Dedifferentiated amniotic fluid mesenchymal stem cell (primary cell): Measurements from ENCODE around the gene ZNF549.

ENCODE experiments used
- DNase-seq: peaks from one replicate; pipeline ENCODE4 v3.0.0-alpha.2; 2016; ENCODE audit errors: extremely low spot score

Gene ZNF549

DNA sequence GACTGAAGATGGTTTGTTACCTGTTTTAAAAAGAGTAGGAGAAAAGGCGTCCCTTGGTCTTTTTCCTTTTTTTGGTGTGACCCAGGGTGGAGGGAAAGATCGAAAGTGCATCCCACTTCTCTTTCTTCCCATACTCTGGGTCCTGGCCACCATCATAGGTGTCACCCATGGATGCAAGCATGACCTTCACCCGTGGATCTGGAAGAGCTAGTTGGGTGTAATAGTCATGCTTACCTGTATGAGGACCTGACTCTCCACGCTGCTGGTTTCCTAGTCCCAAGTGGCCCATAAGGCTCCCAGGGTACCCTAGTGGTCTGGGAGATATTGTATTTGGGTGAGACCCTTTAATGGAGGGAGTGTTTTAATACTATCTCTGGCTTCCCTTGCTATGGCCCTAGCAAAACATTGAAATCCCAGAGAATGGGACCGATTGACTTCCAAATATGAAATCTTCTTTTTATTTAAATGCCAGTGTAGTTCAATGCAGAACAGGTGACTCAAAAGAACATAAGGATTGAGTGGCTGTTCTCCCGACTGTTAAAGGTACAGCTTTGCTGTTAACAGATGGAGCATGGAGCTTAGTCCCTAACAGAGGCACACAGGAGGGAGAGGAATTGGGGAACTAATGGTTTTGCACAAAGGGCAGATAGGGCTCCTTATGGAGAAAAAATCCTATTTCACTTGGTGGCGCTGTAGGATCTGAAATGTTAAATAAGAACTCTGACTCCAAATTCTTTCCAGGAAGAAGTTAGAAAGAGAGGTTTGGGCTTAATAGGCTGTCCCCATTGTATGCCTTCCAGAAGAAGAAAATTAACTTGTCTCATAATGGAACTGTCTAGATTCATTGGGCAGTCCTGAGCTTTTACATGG lies 39.5 kb downstream of the ZNF549 start:
- no peak for DNase-seq

DNA sequence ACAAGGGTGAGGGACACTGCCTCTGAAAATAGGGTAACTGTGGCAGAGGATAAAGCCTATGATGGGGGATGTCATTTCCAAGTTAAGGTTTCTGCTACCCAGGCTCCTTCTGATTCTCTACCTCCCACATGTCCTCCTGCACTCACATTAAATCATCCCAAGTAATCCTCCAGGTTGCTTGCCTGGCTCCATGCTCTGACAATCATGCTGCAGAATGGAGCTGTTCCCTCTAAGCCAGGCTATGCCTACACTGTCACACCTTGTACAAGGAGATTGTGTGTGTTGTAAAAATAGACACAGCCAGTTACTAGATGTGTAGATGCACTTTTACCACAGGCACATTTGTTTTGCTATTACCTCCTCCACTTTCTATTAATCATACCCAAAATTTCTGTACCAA lies 43.6 kb downstream of the ZNF549 start:
- DNase-seq: no peak

DNA sequence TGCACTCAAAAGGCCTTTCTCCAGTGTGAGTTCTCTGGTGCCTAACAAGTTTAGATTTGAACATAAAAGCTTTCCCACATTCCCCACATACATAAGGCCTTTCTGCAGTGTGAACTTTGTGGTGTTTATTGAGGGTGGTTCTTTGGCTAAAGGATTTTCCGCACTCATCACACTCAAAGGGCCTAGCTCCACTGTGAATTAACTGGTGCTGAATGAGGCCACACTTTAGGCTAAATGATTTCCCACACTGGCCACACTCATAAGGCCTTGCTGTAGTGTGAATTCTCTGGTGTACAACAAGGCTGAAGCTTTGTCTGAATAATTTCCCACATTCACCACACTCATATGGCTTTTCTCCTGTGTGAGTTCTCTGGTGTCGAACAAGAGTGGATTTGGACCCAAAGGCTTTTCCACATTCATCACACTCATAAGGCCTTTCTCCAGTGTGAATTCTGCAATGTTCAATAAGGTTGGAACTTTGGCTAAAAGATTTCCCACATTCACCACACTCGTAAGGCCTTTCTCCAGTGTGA lies 45.3 kb downstream of the ZNF549 start:
- no peak for DNase-seq

DNA sequence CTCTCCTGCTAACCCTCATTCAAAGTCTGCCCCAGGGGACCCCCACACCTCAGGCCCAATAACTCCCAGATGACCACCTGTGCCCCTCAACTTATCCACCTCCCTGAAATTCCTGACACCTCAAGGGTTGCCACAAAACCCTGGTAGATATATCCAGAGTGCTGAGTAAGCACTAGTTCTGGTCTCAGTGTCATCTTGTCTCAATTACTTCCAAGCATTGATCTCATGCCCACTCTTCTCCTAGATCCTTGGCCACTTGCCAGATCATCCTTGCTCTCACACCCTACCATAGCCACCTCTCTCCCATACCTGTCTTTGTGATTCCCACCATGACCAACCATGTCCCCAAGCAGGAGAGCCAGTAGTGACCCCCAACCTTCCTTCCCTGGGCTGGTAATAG lies 49.5 kb downstream of the ZNF549 start:
- DNase-seq: no peak

DNA sequence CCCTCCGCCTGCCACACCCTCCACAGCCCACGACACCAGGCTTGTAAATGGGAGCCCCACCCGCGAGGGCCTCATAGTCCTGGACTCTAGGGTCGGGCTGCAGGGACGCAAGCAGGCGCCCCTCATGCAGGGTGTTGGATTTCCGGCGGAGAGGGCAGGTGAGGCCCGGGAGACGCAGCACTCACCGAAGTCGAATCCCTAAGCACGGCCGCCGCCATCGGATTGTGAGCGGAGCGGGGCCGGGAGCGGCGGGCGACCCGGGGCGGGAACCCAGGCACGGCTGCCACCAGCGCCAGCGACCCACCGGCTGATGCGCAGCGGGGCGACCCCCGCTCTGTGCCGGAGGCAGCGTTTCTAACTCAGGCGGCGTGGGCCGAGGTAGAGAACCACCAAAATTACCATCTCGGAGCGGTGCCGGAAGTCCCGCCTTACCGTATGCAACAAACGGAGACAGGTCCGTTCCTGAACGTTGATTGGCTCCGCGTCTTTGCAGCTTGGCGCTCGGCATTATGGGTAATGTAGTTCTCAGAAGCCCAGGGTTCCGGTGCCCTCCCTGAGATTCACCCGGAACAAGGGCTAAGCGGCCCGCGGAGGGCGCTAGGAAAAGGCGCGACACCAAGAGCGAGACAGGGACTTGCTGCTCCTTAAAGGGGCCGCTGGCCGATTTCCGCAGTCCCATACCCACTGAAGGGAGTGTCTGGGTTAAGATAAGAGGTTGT lies 51.5 kb downstream of the ZNF549 start, which contains the start of gene ZNF416:
ZNF416 (minus strand) TSS at position 425 of the 719 bp plus-strand sequence; CDS start at position 218, 207 bp downstream.
- peak; percentile 99 for DNase-seq

- DNase-seq: no peak
Measured at GRCh38 chr19:57583104-57583520, 56.0 kb downstream of the ZNF549 start.

DNA sequence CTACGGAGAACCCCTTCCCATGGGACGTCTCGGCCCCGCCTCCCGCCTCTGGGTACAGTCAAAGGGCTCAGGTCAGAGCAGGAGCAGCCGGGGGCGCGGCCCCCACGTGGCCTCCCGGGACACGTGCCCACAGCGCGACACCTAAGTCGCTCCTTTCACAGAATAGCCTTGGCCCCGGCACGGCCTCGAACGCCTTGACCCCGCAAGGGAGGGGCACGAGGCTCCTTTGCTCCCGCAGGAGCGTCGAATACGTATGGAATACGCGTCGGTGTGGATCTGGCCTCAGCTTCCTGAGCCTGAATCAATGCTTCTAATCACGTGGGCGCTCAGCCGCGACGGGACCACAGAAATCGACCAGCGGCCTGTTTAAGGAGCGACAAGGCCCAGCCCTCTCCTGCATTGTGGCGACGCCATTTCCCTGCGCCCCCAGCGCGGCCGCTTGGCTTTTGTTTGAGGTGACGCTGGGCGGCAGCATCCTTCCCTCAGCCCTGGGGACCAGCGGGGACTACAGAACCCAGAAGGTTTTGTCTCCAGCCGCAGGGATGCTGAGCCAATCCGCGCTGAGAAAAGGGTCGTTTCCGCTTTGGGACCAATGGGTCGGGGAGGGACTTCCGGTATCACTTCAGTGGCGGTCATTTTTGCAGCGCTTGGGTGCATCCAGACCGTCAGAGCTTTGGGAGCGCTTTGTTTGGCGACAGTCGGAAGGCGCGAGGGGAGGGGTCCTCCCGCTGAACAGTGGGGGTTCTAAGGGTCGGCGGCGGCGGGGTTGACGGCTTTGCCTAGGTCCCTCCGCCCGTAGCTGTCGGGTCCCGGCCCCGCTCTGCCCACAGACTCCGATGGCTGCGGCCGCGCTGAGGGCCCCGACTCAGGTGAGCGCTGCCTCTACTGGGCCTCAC lies 56.6 kb downstream of the ZNF549 start, which contains the start of gene ZIK1:
ZIK1 (plus strand) TSS at position 625 of the 896 bp plus-strand sequence; CDS start at position 837, 212 bp downstream.
- DNase-seq: peak; percentile 92

GRCh38 chr19:57587529-57587928 lies 60.4 kb downstream of the ZNF549 start:
- DNase-seq: no peak

GRCh38 chr19:57599377-57599760 lies 72.2 kb downstream of the ZNF549 start:
- no peak for DNase-seq

DNA sequence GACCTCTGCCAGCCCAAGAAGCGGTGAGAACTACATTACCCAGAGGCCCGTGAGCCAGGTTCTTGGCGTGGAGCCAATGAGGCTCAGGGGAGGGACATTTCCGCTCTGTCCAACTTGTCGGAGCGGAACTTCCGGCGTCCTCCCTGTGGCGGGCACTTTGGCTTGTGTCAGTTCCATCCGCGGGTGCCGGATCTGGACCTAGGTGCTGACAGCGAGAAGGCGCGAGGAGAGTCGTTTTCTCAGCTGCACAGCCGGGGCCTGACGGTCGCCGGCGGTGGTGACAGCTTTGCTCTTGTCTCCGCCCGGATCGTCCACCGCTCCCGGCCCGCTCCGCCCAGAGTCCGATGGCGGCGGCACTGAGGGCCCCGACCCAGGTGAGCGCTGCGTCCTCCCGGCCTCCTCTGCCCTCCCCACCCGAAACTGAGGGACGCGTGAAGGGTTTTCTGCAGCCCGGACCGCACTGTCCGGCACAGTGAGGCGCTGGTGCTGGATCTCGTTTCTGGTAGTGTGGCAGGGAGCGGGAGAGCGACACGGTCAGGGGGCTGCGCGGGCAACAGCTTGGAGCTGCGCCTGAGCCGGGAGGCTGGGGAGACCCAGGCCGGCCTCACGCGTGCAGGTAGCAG lies 72.7 kb downstream of the ZNF549 start, which contains the start of gene ZNF530:
ZNF530 (plus strand) TSS at position 125 of the 623 bp plus-strand sequence. CDS start 4,461 bp downstream, outside the sequence.
- DNase-seq: peak; percentile 86

GRCh38 chr19:57606931-57607330 lies 79.8 kb downstream of the ZNF549 start:
- no peak for DNase-seq
